Measurements from ENCODE around the gene ZNRD2.
A peak's percentile ranks its signal among the peaks of the same experiment; 100 is the strongest.
"Not testable (repeated sequence)": the region's sequence is repeated elsewhere in the genome, so short reads cannot be mapped to it uniquely, and the experiment has no call there.

ZNRD2 gene

DNA sequence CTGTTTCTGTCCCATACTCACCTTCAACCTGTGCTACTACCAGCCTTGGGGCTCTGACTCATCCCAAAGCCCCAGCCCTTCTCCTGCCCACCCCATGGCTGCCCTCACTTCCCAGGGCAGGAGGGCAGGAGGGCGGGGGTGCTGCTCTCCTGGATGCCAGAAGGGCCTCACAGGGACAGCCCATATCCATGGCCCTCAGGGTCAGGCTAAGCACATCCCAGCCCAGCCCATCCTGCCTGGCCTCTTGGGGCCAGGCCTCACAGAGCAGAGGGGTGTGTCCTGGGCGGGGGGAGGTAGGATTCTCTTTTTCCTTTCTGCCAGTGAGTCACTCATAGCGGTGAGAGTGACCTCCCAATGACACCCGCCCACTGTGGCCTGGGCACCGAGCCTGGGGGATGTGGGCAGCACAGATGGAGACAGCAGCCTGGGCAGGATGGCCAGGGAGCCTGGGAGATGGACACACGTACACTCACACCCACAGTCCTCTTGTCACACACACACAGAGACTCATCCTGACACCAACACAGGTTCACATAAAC lies 14.5 kb upstream of the ZNRD2 start:
- DNase-seq (ENCODE audit: low spot score), result no peak

DNA sequence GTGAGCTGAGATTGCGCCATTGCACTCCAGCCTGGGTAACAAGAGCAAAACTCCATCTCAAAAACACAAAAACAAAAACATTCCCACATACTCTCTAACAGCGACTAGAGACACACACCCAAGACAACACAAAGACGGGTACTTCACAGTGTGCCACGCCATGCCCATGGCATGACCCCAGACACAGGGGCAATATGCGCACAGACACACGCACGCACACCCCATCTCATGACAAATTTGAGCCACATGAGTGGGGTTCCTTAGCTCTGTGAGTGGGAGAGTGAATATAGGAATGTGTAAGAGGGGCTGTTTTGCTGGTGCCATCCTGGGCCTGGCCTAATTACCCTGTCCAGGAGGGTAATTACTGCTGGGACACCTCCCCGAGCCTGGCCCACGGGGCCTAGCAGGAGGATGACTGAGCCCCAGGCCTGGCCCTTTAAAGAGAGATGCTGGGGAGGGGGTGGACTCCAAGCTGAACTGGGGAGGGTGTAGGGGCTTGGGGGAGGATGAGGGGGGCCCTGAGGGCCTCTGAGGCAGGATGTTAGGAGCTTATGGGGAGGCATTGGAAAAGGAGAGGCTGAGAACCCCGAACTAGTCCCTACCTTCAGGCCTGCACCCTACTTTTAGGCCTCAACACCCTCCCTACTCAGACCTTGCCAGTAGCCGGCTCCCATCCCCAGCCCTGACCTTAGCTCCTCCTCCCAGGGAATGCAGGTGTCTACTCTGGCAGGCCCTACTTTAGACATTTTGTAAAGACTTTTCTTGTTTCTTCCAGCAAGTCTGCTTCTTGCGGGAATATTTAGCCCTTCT lies 13.6 kb upstream of the ZNRD2 start:
- no peak for DNase-seq (ENCODE audit: low spot score)

DNA sequence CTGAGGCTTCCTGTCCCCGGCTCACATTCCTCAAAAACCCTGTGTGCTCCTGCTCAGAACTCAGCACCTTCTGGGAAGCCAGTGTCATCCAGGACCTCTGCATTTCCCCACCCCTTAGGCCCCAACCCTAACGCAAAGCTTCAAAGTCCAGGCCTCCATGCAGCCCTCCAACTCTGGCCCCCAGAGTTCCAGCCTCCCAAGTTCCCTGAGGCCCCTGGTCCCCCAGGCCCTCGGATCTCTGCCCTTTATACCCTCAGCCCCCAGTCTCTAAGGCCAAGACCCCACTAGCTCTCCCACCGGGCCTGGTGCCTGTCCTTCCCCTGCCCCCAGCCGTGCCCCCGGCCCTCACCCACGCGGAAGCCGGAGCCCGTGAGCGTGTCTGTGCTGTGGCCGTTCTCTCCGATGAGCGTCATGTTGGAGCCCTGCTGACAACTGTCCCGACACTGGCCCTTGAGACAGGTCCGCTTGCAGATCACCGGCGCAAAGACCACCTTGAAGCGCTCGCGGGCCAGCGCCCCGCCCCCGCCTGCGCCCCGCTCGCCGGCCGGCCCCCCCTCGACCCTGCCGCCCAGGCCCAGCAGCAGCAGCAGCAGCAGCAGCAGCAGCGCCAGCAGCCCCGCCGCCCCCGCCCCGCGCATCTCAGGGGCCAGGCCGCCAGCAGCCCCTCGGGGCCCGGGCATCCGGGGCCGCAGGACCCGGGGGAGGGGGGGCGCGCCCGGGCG lies 12.8 kb upstream of the ZNRD2 start:
- DNase-seq (ENCODE audit: low spot score), result no peak

DNA sequence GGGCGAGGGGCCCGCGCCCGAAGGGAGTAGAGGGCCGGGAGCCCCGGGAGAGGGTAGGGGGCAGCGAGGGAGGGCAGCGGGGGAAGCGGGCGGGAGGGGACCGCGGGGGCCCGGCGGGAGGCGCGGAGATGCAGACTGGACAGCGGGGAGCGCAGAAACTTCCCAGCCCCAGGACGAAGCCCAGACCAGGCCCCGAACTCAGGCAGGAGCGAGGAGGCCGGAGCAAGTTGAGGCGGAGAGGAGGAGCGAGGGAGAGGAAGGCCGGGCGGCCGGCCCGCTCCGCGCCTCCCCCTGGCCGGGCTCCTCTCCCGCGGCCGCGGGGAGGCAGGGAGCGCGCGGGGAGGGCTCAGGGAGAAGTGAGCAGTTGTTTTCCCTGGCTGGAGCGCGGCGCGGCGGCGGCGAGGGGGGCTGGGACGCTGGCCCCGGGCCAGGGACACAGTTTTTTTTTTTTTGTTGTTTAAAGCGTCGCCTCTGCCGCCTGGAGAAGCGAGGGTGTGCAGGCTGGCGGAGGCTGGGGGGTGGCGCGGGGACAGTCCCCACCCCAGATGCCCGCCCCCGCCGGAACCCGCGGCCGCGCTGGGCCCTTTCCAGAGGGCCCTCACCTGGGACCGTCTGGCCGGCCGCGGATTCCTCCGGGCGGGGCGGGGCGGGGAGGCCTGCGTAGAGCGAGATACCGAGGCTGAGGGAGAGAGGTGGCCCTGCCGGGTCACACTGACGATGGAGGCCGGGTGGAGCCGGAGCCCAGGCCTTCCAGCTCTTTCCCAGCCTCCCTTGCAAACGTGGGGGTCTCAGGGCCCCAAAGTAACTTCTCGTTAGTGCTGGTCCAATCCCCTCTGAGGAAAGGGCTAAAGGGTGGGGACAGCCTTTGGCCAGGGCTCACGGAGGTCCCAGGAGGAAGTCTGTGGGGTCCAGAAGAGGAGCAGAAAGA lies 12.0 kb upstream of the ZNRD2 start, which contains the start of gene LTBP3:
TSS of gene LTBP3 (minus strand) at position 358 of the 928 bp plus-strand sequence. CDS start 400 bp downstream, outside the sequence.
- DNase-seq (ENCODE audit: low spot score), result peak; percentile 86

DNA sequence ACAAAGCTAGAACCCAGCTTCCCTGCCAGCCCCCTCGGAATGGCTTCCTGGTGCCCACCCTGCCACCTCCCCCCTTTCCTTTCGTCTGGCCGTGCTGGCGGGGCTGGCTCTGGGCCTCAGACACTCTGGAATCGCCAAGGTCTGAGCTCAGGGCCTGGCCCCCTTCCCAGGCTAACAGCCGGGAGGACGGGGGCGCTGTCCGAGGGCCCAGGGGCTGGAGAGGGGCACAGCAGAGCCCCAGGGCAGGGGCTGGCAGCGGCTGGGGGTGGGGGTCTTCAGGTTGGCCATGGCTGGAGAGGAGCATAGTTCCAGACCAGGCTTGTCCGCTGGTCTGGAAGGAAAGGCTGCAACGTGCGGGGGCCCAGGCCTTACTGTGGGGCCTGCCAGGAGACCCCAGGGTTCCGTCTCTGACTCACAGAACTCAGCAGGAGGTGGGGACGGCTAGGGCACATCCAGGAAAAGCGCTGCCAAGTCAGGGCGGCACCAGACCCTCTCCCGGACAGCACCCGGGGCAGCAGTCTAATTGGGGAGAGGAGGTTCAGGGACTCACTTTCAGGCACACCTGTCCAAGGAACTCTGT lies 11.3 kb upstream of the ZNRD2 start:
- peak; percentile 78 for DNase-seq (ENCODE audit: low spot score)

DNA sequence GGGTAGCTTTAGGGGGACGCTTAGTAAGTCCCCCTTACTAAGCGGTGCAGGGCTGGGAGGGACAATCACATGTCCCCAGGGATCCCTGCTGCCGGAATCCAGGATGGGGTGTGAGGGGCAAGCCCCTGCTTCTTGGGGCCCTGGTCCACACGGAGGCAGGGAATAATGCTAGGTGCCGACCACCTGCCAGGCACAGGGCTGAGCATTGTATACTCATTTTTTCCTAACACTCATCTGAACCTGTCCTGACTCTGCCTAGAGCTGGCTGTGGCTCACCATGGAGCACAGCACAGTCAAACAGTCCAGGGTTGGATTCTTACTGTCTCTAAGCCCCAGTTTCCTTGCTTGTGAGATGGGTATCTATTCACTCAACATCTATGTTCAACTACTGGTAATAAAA lies 10.7 kb upstream of the ZNRD2 start:
- DNase-seq (ENCODE audit: low spot score), result no peak

DNA sequence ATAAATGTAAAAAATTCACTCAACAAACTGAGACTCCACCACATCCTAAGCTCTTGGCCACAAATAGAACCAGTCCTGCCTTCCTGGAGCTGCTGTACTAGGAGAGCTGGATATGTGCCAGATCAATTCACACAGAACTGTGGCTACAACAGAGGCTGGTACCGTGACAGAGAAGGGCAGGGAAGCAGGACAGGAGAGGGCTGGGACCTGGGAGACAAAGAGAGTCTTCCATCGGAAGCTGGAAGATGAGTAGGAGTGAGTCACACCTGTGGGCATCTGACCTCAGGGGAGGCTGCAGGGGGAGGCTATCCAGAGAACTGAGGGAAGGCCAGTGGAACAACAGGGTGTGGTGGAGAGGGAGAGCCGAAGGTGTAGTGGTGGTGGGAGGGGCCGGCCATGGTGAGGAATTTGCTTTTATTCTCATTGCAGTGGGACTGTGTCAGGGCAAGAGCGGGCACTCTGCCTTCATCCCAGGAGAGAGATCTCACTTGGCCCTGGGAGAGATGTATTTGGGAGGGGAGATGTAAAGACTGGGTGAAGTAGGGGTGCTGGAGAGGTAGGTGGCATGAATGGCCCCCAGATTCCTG lies 10.2 kb upstream of the ZNRD2 start:
- DNase-seq (ENCODE audit: low spot score), result peak; percentile 55

DNA sequence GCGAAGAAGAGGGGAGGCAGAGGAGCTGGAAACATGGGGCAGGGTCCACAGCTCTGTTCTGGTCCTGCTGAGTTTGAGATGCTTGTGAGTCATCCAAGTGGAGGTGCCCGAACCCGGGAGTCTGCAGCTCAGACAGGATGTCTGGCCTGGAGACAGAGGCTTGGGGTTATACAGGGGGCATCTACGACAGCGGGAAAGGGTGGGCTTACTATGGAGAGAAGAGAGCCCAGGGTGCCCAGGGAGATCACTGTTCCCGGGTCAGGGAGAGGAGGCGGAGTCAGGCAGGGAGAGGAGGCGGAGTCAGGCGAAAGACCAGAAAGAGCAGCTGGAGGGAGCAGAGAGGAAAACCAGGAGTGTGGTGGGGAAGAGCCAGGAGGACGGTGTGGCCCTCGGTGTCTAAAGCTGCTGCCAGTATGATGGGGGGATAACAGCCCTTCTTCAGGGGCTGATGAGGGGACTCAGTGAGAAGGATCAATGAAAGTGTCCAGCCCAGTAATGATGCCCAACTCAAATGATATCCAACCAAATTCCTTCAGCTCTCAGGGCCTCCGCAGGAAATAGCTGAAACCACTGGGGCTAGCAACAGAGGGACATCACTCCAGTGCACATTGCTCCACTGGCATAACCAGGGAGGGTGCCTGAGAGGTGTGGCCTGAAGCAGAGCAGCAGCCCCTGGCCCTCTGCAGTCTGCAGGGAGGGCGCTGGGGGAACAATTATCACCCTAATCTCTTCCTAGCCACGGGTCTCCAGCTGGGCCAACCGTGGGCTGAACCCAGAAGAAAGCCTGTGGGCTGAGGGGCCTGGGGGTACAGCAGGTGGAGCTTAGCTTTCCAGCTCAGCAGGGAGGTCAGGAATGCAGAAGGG lies 9.5 kb upstream of the ZNRD2 start:
- peak; percentile 71 for DNase-seq (ENCODE audit: low spot score)

DNA sequence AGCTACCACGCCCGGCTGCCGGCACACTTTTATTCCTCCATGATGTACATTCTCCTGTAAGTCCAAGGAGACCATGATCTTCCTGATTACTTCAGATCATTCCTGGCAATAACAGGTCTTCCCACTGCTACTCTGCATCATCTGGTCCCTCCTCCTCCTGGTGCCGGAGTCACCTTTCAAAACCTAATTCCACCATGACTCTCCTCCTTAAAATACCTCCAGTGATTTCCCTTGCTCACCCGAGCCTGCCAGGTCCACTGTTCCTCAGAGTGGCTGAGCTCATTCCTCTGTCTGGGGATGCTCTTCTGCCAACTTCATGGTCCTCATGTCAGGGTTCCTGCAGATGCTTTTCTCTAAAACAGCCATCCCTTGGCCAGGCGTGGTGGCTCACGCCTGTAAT lies 8.3 kb upstream of the ZNRD2 start:
- DNase-seq (ENCODE audit: low spot score), result no peak

DNA sequence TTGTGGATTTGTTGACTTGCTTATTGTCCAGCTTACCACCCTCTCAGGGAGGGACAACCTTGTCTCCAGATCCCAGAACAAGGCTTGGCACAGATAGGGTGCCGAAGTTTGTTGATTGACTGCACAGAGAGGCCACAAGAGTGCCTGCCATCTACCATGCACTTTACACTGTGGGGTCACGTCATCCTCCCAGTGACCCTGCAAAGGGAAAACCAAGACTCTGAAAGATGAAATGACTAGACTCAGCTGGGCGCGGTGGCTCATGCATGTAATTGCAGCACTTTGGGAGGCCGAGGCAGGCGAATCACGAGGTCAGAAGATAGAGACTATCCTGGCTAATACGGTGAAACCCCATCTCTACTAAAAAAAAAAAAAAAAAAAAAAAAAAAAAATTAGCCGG lies 7.5 kb upstream of the ZNRD2 start:
- no peak for DNase-seq (ENCODE audit: low spot score)

DNA sequence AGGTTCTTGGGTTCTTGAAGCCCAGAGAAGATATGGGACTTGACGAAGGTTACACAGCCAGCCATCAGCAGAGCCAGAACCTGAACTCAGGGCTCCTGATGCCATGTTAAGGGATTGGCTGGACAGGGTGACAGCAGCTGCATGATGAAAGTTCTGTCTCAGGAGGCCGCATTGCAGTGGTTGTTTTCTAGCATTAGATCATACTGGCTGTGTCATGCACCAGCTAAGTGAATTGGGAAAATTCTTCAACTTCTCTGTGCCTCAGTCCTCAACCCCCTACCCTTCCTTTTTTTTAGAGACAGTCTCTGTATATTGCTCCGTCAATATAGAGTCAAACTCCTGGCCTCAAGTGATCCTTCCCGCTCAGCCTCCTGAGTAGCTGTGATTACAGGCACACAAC lies 6.7 kb upstream of the ZNRD2 start:
- DNase-seq (ENCODE audit: low spot score), result no peak

DNA sequence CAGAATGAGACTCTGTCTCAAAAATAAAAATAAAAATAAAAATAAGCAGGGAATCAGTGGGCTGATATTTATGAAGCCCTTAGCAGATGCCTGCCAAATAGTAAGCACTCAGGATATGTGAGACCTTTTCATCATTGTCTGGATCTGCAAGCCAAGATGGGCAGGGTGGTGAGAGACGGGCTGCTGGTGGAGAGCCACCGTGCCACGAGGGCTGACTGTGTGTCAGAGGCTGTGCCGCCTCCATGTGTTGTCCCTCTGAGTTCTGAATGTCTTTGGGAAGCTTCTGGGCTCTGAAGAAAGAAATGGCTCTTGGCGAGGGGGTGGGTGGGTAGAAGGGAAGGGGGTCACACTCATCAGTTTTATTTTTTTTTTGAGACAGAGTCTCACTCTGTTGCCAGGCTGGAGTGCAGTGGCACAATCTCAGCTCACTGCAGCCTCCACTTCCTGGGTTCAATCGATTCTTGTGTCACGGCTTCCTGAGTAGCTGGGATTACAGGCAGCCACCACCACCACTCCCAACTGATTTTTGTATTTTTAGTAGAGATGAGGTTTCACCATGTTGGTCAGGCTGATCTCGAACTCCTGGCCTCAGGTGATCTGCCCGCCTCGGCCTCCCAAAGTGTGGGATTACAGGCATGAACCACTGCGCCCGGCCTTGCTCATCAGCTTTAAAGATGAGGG lies 5.3 kb upstream of the ZNRD2 start:
- not testable (repeated sequence) for DNase-seq (ENCODE audit: low spot score)

DNA sequence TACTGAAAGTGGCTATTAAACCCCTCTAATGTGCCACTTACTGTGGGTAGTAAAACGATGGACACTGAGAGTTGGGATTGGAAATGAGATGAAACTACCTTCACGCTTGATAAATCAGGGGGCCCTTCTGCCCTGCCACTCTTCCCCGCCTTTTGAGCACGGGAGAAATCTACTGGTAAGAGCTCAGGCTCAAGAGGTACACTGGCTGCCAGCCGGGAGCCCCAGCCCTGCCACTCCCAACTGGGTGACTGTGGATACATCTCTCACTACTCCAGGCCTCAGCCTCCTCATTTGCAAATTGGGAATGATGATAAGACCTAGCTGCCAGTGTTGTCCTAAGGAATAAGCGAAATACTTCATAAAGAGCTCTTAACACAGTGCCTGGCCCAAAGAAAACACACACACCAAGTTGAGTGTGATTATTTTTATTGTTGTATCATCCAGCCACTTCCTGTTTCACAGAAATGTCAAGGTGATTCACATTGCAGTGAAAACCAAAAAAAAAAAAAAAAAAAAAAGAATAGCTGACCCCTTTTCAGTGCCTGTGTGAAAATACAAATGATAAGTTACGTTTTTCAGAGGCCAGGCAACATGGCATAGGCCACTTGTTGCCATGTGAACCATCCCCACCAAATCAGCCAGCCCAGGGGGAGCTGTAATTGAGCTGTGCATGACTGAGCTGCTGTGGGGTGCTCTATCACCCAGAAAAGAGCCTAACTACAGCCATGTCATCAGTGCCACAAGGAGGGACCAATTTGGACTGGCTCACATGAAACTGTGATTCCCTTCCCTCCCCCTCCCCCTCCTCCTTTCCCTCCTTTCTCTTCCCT lies 4.4 kb upstream of the ZNRD2 start:
- DNase-seq (ENCODE audit: low spot score), result no peak

DNA sequence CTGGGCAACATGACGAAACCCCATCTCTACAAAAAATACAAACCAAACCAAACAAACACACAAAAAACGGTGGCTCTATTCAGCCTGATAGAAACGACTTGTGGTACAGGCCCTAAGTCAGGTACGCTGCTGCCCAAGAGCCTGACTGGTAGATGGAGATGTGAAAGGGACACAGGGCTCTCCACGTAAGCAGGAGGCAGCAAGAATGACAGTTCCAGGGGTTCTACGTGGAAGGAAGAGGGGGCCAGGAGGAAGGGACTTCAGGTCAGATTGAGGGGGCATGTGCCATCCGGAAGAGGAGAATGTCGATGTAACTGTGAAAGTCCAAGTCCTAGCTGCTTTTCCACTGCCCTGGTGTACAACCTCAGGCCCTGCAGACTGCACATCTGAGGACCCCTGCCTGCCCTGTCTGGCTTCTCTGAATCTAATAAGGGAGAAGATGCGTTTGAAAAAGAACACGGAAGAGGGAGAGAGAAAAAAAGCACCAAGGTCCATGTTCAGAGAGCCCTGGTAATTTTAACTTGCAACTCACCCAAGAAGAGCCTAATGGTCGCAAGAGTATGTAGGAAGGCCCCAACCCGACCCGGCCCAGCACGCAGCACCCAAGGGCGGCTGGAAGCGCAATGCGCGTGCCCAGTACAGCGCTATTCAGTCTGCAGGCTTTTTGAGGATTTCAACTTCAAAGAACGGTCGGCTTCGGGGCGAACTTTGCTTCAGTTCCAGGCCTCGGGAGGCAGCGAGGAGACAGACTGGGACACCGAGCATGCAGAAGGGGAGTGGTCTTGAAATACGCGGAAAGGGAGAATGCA lies 909 bp upstream of the ZNRD2 start:
- no peak for DNase-seq (ENCODE audit: low spot score)

DNA sequence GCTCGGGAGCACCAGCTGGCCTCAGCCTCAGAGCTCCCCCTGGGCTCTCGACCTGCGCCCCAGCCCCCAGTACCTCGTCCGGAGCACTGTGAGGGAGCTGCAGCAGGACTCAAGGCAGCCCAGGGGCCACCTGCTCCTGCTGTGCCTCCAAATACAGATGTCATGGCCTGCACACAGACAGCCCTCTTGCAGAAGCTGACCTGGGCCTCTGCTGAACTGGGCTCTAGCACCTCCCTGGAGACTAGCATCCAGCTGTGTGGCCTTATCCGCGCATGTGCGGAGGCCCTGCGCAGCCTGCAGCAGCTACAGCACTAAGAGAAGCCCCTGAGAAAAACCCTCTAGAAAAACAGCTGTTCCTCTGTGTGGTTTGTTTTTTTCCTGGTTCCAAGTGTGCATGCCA lies 1.1 kb downstream of the ZNRD2 start:
- DNase-seq (ENCODE audit: low spot score), result no peak

DNA sequence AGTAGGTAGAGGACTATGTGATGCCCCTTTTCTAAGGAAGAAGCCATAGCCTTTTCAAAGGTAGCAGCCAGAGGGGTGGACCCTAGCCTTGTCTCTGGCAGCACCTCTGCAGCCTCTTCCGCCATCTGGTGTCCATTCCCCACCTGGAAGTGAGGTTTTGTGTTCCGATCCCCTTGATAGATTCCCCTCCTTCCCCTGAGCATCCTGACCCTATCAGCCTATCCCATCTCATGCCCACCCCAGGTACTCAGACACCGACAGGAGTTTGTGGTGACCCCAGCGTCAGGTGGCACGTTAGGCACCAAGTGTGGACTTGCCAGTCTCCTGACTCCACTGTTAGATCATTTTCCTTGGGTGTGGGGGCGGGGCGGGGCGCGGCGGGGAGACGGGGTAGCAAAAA lies 1.7 kb downstream of the ZNRD2 start:
- no peak for DNase-seq (ENCODE audit: low spot score)

DNA sequence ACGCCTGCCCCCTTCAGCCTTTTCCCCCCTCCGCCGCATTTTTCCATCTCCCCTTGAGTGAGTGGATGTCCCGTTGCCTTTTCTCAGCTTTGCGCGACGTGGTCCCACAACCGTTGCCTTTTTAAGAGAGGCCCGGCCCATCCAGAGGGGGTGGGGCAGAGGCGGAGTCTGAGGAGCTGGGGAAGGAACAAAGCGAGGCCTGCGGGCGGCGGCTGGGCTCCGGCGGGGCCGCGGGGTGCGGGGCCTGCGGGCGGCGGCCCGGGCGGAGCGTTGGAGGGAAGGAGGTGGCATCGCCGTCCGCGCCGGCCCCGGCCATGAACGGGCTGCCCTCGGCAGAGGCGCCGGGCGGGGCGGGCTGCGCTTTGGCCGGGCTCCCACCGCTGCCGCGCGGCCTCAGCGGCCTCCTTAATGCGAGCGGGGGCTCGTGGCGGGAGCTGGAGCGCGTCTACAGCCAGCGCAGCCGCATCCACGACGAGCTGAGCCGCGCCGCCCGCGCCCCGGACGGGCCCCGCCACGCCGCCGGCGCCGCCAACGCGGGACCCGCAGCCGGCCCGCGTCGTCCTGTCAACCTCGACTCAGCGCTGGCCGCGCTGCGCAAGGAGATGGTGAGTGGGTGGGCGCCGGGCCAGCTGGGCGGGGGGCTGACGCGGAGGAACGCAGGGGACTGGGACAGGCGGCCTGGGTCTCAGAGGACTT lies 2.2 kb downstream of the ZNRD2 start, which contains the start of gene FAM89B:
TSS of gene FAM89B (plus strand) at position 183 of the 696 bp plus-strand sequence. CDS start at position 315, 132 bp downstream.
- peak; percentile 91 for DNase-seq (ENCODE audit: low spot score)
